H9 (cell line): ENCODE data around the gene CCDC102B. TPM values are rescaled to one million over a fixed set of nuclear protein-coding genes. Genes with fewer than 3 reads are reported as not detected.

Experiments used
- DNase-seq: peaks from one replicate; pipeline ENCODE4 v3.0.0-alpha.2; 2017
- H2AFZ ChIP-seq: one replicate; pipeline ENCODE4 v1.6.1; 2013; ENCODE audit warnings: mild to moderate bottlenecking, low read length, control low read depth, moderate library complexity
- H2AK5ac ChIP-seq: 2 replicates; pipeline ENCODE4 v1.6.1; 2013; ENCODE audit warnings: low read length, control low read depth, mixed read lengths; ENCODE audit not compliant: insufficient read length
- H2BK120ac ChIP-seq: one replicate; pipeline ENCODE4 v1.6.1; 2013; ENCODE audit warnings: low read depth, mild to moderate bottlenecking, low read length, control low read depth, inconsistent platforms; ENCODE audit not compliant: poor library complexity, severe bottlenecking
- H2BK12ac ChIP-seq: 2 replicates; pipeline ENCODE4 v1.6.1; 2013; ENCODE audit warnings: low read length, control low read depth, mixed read lengths, low read depth; ENCODE audit not compliant: insufficient read length
- H2BK15ac ChIP-seq: 2 replicates; pipeline ENCODE4 v1.6.1; 2013; ENCODE audit warnings: low read depth, low read length, control low read depth
- H2BK20ac ChIP-seq: one replicate; pipeline ENCODE4 v1.6.1; 2013; ENCODE audit warnings: low read depth, mild to moderate bottlenecking, low read length, control low read depth, inconsistent platforms; ENCODE audit not compliant: poor library complexity, severe bottlenecking
- H2BK5ac ChIP-seq: 2 replicates; pipeline ENCODE4 v1.6.1; 2013; ENCODE audit warnings: low read length, control low read depth, mixed read lengths; ENCODE audit not compliant: insufficient read length
- H3K14ac ChIP-seq: 2 replicates; pipeline ENCODE4 v1.6.1; 2013; ENCODE audit warnings: low read length, control low read depth; ENCODE audit not compliant: insufficient read depth
- H3K18ac ChIP-seq: 2 replicates; pipeline ENCODE4 v1.6.1; 2013; ENCODE audit warnings: low read depth, mild to moderate bottlenecking, mixed read lengths, low read length, control low read depth; ENCODE audit not compliant: insufficient read length
- H3K23ac ChIP-seq: 2 replicates; pipeline ENCODE4 v1.6.1; 2013; ENCODE audit warnings: low read length, control low read depth, mixed read lengths, low read depth; ENCODE audit not compliant: insufficient read length
- H3K23me2 ChIP-seq: 2 replicates; pipeline ENCODE4 v1.6.1; 2013; ENCODE audit warnings: low read depth, mild to moderate bottlenecking, mixed read lengths, low read length, control low read depth; ENCODE audit not compliant: insufficient read length, poor library complexity, severe bottlenecking
- H3K27ac ChIP-seq: 2 replicates; pipeline ENCODE4 v1.5.1; 2013; ENCODE audit warnings: low read length, control low read depth, mixed read lengths, low read depth; ENCODE audit not compliant: insufficient read length
- H3K27me3 ChIP-seq: 2 replicates; pipeline ENCODE4 v1.6.1; 2013; ENCODE audit warnings: low read length, control low read depth, inconsistent platforms; ENCODE audit not compliant: insufficient read depth
- H3K4ac ChIP-seq: 2 replicates; pipeline ENCODE4 v1.6.1; 2013; ENCODE audit warnings: low read depth, mild to moderate bottlenecking, control low read depth, inconsistent platforms, low read length, moderate library complexity
- H3K4me1 ChIP-seq: 2 replicates; pipeline ENCODE4 v1.6.1; 2013; ENCODE audit warnings: low read length, control low read depth, inconsistent platforms; ENCODE audit not compliant: insufficient read depth
- H3K4me2 ChIP-seq: 2 replicates; pipeline ENCODE4 v1.6.1; 2013; ENCODE audit warnings: low read length, control low read depth, mixed read lengths; ENCODE audit not compliant: insufficient read length, insufficient read depth
- H3K56ac ChIP-seq: 2 replicates; pipeline ENCODE4 v1.6.1; 2013; ENCODE audit warnings: low read depth, mild to moderate bottlenecking, mixed read lengths, low read length, control low read depth; ENCODE audit not compliant: insufficient read length
- H3K79me1 ChIP-seq: 2 replicates; pipeline ENCODE4 v1.6.1; 2013; ENCODE audit warnings: low read depth, mild to moderate bottlenecking, moderate library complexity, low read length, control low read depth, inconsistent platforms; ENCODE audit not compliant: insufficient read depth, poor library complexity, severe bottlenecking
- H3K79me2 ChIP-seq: 2 replicates; pipeline ENCODE4 v1.6.1; 2013; ENCODE audit warnings: low read length, control low read depth, inconsistent platforms; ENCODE audit not compliant: insufficient read depth
- H3K9ac ChIP-seq: 2 replicates; pipeline ENCODE4 v1.6.1; 2013; ENCODE audit warnings: low read length, control low read depth, mixed read lengths; ENCODE audit not compliant: insufficient read length; ENCODE audit errors: extremely low read depth
- H3K9me3 ChIP-seq: one replicate; pipeline ENCODE4 v1.6.1; 2013; ENCODE audit warnings: low read depth, low read length, inconsistent platforms; ENCODE audit not compliant: control insufficient read depth
- H3T11ph ChIP-seq: one replicate; pipeline ENCODE4 v1.6.1; 2013; ENCODE audit warnings: mild to moderate bottlenecking, low read length, control low read depth, inconsistent platforms
- H4K20me1 ChIP-seq: one replicate; pipeline ENCODE4 v1.6.1; 2013; ENCODE audit not compliant: control insufficient read depth, insufficient read length, insufficient read depth
- H4K5ac ChIP-seq: 2 replicates; pipeline ENCODE4 v1.6.1; 2013; ENCODE audit warnings: low read depth, mild to moderate bottlenecking, mixed read lengths, low read length, control low read depth; ENCODE audit not compliant: insufficient read length
- H4K8ac ChIP-seq: replicated peaks from 2 replicates; pipeline ENCODE4 v1.6.1; 2013; ENCODE audit warnings: low read length, control low read depth, mixed read lengths, low read depth; ENCODE audit not compliant: insufficient read length
- H4K91ac ChIP-seq: 2 replicates; pipeline ENCODE4 v1.6.1; 2013; ENCODE audit warnings: low read depth, mild to moderate bottlenecking, moderate library complexity, mixed read lengths, low read length, control low read depth; ENCODE audit not compliant: insufficient read length
- H3K27ac Mint-ChIP-seq, 3 experiments: 2 replicates in 2 of 3; 3 replicates in 1 of 3; pipeline ENCODE4 v1.8.0; 2020 to 2021; ENCODE audit warnings: mixed read lengths in 3 of 3, mild to moderate bottlenecking in 1 of 3, moderate library complexity in 1 of 3
- H3K27me3 Mint-ChIP-seq: 2 replicates; pipeline ENCODE4 v1.8.0; 2021; ENCODE audit warnings: low read depth, mild to moderate bottlenecking, moderate library complexity, mixed read lengths
- H3K36me3 Mint-ChIP-seq, 3 experiments: 2 replicates in 2 of 3; 3 replicates in 1 of 3; pipeline ENCODE4 v1.8.0; 2020 to 2021; ENCODE audit warnings: low read depth in 3 of 3, mixed read lengths in 3 of 3; ENCODE audit not compliant: insufficient read depth in 1 of 3
- H3K4me1 Mint-ChIP-seq, 2 experiments: 2 replicates each; pipeline ENCODE4 v1.8.0; 2020; ENCODE audit warnings: mixed read lengths in 2 of 2
- H3K4me3 Mint-ChIP-seq, 2 experiments: 2 replicates in 1 of 2; 3 replicates in 1 of 2; pipeline ENCODE4 v1.8.0; 2020 to 2021; ENCODE audit warnings: mild to moderate bottlenecking in 2 of 2, mixed read lengths in 2 of 2, moderate library complexity in 1 of 2
- H3K9me3 Mint-ChIP-seq, 2 experiments: 2 replicates in 1 of 2; 3 replicates in 1 of 2; pipeline ENCODE4 v1.8.0; 2020; ENCODE audit warnings: mild to moderate bottlenecking in 2 of 2, mixed read lengths in 2 of 2, moderate library complexity in 1 of 2
- WGBS: extraction: QIAGEN DNeasy Blood & Tissue Kit; methylation state at CpG from one replicate; pipeline ENCODE4 v1.1.7; 2013; ENCODE audit warnings: missing lambda C conversion rate, low lambda C conversion rate, mixed read lengths; ENCODE audit not compliant: insufficient read length; ENCODE audit errors: extremely low coverage; 5-methylcytosine and 5-hydroxymethylcytosine counted together
- total RNA-seq: library from RNA; stranded (reverse); gene quantifications from 2 replicates; pipeline ENCODE4 v1.2.1, GENCODE V29; 2021
- TF ChIP-seq, protein P1 (sequence below): fragments of 200-600 bp; sonication (generic); conservative IDR thresholded peaks from 3 replicates; pipeline ENCODE4 v1.8.0; 2021; ENCODE audit warnings: antibody characterized with exemption, mild to moderate bottlenecking

Gene CCDC102B
- total RNA-seq, 1 experiment from 2014 or later = 1.2 TPM

DNA sequence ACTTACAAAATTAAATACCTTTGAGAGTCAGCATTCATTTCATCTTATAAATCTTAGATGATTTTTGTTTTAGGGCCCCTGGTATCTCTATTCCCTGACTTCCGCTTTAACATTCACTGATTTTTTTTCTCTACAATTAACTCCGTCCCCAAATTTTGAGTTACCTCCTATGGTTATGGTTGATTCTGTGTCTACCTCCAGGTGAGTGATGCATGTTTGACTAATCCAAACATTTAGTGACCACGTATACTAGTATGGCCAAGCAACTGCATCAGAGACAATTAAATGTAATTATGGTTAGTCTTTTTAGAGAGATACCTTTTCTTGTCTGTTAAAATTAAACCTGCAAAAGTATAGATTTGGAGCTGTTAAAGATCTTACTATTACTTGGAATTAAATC, 120.3 kb downstream of the CCDC102B start:
- Histone ChIP-seq H4K91ac (no peak overlapping the region), H3K18ac (no peak overlapping the region), H2BK120ac (no peak overlapping the region), H3K79me1 (no peaks in the 10 kb centered on the region), H4K5ac (no peak overlapping the region), H2BK20ac (no peak overlapping the region), H2BK15ac (no peak overlapping the region), H3K56ac (no peak overlapping the region), H2AK5ac (no peak overlapping the region), H3K14ac (no peak overlapping the region), H3K79me2 (no peaks in the 10 kb centered on the region), H2AFZ (no peak overlapping the region), H3K23me2 (no peaks in the 10 kb centered on the region), H3K27ac (no peak overlapping the region), H3K9me3 (no peaks in the 10 kb centered on the region), H3K4ac (no peak overlapping the region), H3K4me2 (no peak overlapping the region), H3T11ph (no peak overlapping the region), H4K8ac (no peak overlapping the region), H2BK12ac (no peak overlapping the region), H3K9ac (no peak overlapping the region), H3K4me1 (no peaks in the 10 kb centered on the region), H2BK5ac (no peak overlapping the region), H3K27me3 (no peaks in the 10 kb centered on the region), H3K23ac (no peak overlapping the region), H4K20me1 (no peaks in the 10 kb centered on the region)
- Mint-ChIP-seq H3K27ac (no peak overlapping the region), H3K36me3 (no peaks in the 10 kb centered on the region), H3K27me3 (no peaks in the 10 kb centered on the region), H3K9me3 (no peaks in the 10 kb centered on the region; a peak in 1 of 5 replicates), H3K4me1 (0 out of 4 replicates have a peak, but pooled peaks cover 0 to 2% of the 10 kb centered on the region in 2 experiments), H3K4me3 (no peak overlapping the region)
- DNase-seq = no peak
- WGBS = no CpG with 5 or more reads among the region's 3 CpGs
- TF ChIP-seq, protein P1, sequence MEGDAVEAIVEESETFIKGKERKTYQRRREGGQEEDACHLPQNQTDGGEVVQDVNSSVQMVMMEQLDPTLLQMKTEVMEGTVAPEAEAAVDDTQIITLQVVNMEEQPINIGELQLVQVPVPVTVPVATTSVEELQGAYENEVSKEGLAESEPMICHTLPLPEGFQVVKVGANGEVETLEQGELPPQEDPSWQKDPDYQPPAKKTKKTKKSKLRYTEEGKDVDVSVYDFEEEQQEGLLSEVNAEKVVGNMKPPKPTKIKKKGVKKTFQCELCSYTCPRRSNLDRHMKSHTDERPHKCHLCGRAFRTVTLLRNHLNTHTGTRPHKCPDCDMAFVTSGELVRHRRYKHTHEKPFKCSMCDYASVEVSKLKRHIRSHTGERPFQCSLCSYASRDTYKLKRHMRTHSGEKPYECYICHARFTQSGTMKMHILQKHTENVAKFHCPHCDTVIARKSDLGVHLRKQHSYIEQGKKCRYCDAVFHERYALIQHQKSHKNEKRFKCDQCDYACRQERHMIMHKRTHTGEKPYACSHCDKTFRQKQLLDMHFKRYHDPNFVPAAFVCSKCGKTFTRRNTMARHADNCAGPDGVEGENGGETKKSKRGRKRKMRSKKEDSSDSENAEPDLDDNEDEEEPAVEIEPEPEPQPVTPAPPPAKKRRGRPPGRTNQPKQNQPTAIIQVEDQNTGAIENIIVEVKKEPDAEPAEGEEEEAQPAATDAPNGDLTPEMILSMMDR = no peak
